GM23248 (cell line): ENCODE data around the gene SNX4. TPM values are rescaled to one million over a fixed set of nuclear protein-coding genes. Genes with fewer than 3 reads are reported as not detected.
A peak's percentile ranks its signal among the peaks of the same experiment; 100 is the strongest.

ENCODE experiments used
- DNase-seq: peaks from one replicate; pipeline ENCODE4 v3.0.0-alpha.2; 2015
- H2AFZ ChIP-seq: fragments of 200-600 bp; sonication (generic); 2 replicates; pipeline ENCODE4 v1.6.1; 2016; ENCODE audit warnings: antibody characterized with exemption
- H3F3A ChIP-seq: fragments of 200-600 bp; sonication (generic); 2 replicates; pipeline ENCODE4 v1.6.1; 2016; ENCODE audit warnings: mild to moderate bottlenecking, antibody characterized with exemption, mixed run types; ENCODE audit not compliant: insufficient read depth
- H3K27ac ChIP-seq: fragments of 200-600 bp; sonication (generic); 2 replicates; pipeline ENCODE4 v1.5.1; 2016; ENCODE audit warnings: mild to moderate bottlenecking
- H3K27me3 ChIP-seq: fragments of 200-600 bp; sonication (generic); replicated peaks from 2 replicates; pipeline ENCODE4 v1.6.1; 2016; ENCODE audit warnings: mild to moderate bottlenecking; ENCODE audit not compliant: insufficient read depth
- H3K36me3 ChIP-seq: fragments of 200-600 bp; sonication (generic); 2 replicates; pipeline ENCODE4 v1.6.1; 2016; ENCODE audit warnings: low read depth, mild to moderate bottlenecking
- H3K4me1 ChIP-seq: fragments of 200-600 bp; sonication (generic); 2 replicates; pipeline ENCODE4 v1.6.1; 2016; ENCODE audit warnings: mild to moderate bottlenecking; ENCODE audit not compliant: insufficient read depth
- H3K4me2 ChIP-seq: fragments of 200-600 bp; sonication (generic); one replicate; pipeline ENCODE4 v1.6.1; 2016; ENCODE audit warnings: mild to moderate bottlenecking; ENCODE audit not compliant: unreplicated experiment
- H3K4me3 ChIP-seq: fragments of 200-600 bp; sonication (generic); 2 replicates; pipeline ENCODE4 v1.5.1; 2016; ENCODE audit warnings: mild to moderate bottlenecking
- H3K79me2 ChIP-seq: fragments of 200-600 bp; sonication (generic); 2 replicates; pipeline ENCODE4 v1.6.1; 2016; ENCODE audit warnings: mild to moderate bottlenecking; ENCODE audit not compliant: insufficient read depth
- H3K9ac ChIP-seq: fragments of 200-600 bp; sonication (generic); 2 replicates; pipeline ENCODE4 v1.6.1; 2016; ENCODE audit warnings: mild to moderate bottlenecking
- H3K9me2 ChIP-seq: fragments of 200-600 bp; sonication (generic); 2 replicates; pipeline ENCODE4 v1.6.1; 2016; ENCODE audit warnings: mixed run types, mild to moderate bottlenecking, moderate library complexity; ENCODE audit not compliant: insufficient read depth
- H3K9me3 ChIP-seq: fragments of 200-600 bp; sonication (generic); one replicate; pipeline ENCODE4 v1.6.1; 2017; ENCODE audit warnings: low read depth
- H4K20me1 ChIP-seq: fragments of 200-600 bp; sonication (generic); 2 replicates; pipeline ENCODE4 v1.6.0; 2016; ENCODE audit not compliant: insufficient read depth
- EZH2 ChIP-seq: fragments of 200-600 bp; sonication (generic); IDR thresholded peaks from 2 replicates; pipeline ENCODE4 v1.6.1; 2018; ENCODE audit warnings: antibody characterized with exemption, mild to moderate bottlenecking; ENCODE audit not compliant: insufficient read depth, poor library complexity, severe bottlenecking
- EZH2phosphoT487 ChIP-seq: fragments of 200-600 bp; sonication (generic); IDR thresholded peaks from 2 replicates; pipeline ENCODE4 v1.6.1; 2018; ENCODE audit warnings: antibody characterized with exemption, moderate library complexity, mild to moderate bottlenecking, low read depth; ENCODE audit not compliant: insufficient read depth
- WGBS, 2 experiments: methylation state at CpG; one replicate each; pipeline ENCODE4 v1.1.6; 2015 to 2017; ENCODE audit warnings: low lambda C conversion rate in 2 of 2, low coverage in 1 of 2; ENCODE audit errors: missing lambda C conversion rate in 2 of 2; 5-methylcytosine and 5-hydroxymethylcytosine counted together
- in situ Hi-C: fragments of 300-500 bp; cut with MboI; formaldehyde crosslinking; loops from 2 replicates; pipeline ENCODE4 v1.15.0; 2020
- polyA plus RNA-seq: library from polyadenylated mRNA; unstranded; fragments of >200 nt; fragmentation: Nextera tagmentation; extraction: Ambion mirVana; gene quantifications from 2 replicates; pipeline ENCODE4 v1.2.1, GENCODE V29; 2016
- total RNA-seq: library from RNA; depleted of rRNA; stranded (reverse); fragments of >200 nt; shearing (Covaris generic); gene quantifications from 2 replicates; pipeline ENCODE4 v1.2.3, GENCODE V29; 2014

The SNX4 gene
- total and polyA plus RNA-seq, 2 experiments from 2014 or later, result 27.6 to 28.4 TPM

DNA sequence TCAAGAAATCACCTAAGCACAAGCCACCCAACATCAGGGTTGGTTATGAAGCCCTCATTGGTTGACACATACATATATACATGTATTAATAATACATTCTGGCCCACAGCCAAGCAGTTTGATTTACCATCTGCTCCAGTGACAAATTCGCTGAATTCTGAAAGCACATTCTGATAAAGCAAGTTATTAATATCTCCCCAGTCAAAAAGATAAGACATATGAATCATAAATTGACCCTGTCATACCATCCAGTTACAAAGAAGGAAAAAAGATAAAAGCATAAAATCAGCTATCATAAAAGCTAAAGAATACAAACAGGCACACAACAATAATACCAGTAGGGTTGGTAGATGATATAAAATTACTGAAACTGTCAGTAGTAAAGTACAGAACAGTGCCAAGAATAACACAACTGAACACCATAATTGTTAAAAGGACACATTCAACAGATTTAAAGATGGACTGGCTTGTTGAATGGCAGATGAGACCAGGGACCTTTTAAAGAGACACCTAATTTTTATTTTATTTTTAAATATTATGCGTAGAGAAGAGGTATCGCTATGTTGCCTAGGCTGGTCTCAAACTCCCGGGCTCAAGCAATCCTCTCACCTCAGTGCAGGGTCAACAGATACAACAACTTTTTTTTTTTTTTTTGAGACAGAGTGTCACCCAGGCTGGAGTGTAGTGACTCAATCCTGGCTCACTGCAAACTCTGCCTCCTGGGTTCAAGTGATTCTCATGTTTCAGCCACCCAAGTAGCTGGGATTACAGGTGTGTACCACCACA is 7.7 kb downstream of the SNX4 start:
- Histone ChIP-seq H3K9me3 (no peaks in the 10 kb centered on the region), H3K27ac (peak overlapping the region; percentile 63), H4K20me1 (no peaks in the 10 kb centered on the region), H3K9ac (no peak overlapping the region; the same call in 1 of the 2 replicates), H2AFZ (no peak overlapping the region), H3K9me2 (no peaks in the 10 kb centered on the region), H3K4me1 (peaks cover 20% of the 10 kb centered on the region), H3F3A (peaks cover 20% of the 10 kb centered on the region; the same call in 1 of the 2 replicates), H3K4me3 (0 out of 2 replicates have a peak overlapping the region, but pooled peaks have one; percentile 6), H3K79me2 (peaks cover 98% of the 10 kb centered on the region), H3K27me3 (no peaks in the 10 kb centered on the region), H3K4me2 (peak overlapping the region; percentile 54), H3K36me3 (peaks cover 24% of the 10 kb centered on the region)
- DNase-seq, result peak; percentile 58
- 59 to 62% methylated on average over 4 of the region's 4 CpGs for WGBS, 2 experiments
- in situ Hi-C loops, result no loop called here
- TF ChIP-seq EZH2, result no peak

DNA sequence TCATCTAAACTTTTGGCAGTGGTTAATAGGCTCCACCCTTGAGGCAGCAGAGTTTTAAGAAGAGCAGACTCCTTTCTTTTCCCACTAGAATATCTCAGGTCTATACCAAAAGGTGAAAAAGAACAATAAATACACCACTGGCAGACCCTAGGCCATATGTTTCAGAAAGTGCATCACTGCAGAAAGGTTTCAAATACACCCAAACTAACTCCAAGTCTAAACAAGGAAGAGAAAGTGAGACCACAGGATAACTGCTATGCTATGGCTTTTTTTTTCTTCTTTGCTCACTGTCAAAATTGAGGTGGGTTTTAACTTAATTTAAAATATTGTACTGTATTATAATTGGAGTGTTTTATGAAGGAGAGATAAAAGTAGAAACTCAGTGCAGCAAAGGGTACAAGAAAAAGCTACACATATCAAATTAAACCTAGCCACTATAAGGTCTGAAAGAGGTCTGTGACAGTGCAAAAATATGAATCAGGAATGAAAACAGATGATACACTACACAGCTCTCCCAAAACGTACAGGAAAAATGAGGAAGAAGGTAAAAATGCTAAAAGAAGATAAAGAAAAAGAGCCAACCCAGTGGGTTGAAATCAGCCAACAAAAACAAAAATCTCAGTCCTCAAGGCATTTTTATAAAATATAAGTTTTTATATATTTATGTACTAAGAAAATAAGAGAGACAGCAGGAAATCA is 8.4 kb downstream of the SNX4 start:
- Histone ChIP-seq H4K20me1 (no peaks in the 10 kb centered on the region), H3F3A (peaks cover 20% of the 10 kb centered on the region; the same call in 1 of the 2 replicates), H2AFZ (no peak overlapping the region), H3K9ac (peak overlapping the region; percentile 26), H3K27me3 (no peaks in the 10 kb centered on the region), H3K4me3 (0 out of 2 replicates have a peak overlapping the region, but pooled peaks have one; percentile 10), H3K36me3 (peaks cover 26% of the 10 kb centered on the region), H3K79me2 (peaks cover 98% of the 10 kb centered on the region), H3K27ac (peak overlapping the region; percentile 63), H3K9me2 (no peaks in the 10 kb centered on the region), H3K4me2 (peak overlapping the region; percentile 54), H3K9me3 (no peaks in the 10 kb centered on the region), H3K4me1 (peaks cover 20% of the 10 kb centered on the region)
- in situ Hi-C loops, result no loop called here
- peak; percentile 32 for DNase-seq
- WGBS, 2 experiments, result 0 to 3% methylated on average over 1 of the region's 1 CpG
- TF ChIP-seq EZH2 (no peak), EZH2phosphoT487 (no peak)

DNA sequence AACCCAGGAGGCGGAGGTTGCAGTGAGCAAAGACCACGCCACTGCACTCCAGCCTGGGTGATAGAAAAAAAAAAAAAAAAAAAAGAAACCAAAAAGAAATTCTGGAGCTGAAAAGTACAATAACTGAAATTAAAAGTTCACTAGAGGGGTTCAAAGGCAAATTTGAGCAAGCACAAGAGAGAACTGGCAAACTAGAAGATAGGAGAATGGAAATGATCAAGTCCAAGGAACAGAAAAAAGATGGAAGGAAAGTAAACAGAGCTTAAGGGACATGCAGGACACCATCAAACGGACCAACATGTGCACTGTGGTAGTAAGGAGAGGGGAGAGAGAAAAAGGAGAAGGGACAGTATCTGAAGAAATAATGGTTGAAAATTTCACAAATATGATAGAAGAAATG is 12.9 kb downstream of the SNX4 start:
- WGBS, 2 experiments, result 98 to 100% methylated on average over 3 of the region's 3 CpGs
- Histone ChIP-seq H3K9ac (no peak overlapping the region), H4K20me1 (no peaks in the 10 kb centered on the region), H3K9me2 (no peaks in the 10 kb centered on the region), H3K79me2 (peaks cover 92% of the 10 kb centered on the region), H3F3A (peaks cover 11% of the 10 kb centered on the region; the same call in 1 of the 2 replicates), H3K27me3 (no peaks in the 10 kb centered on the region), H3K4me1 (peaks cover 14% of the 10 kb centered on the region), H3K27ac (no peak overlapping the region), H3K4me2 (no peak overlapping the region), H2AFZ (no peak overlapping the region), H3K9me3 (no peaks in the 10 kb centered on the region), H3K36me3 (peaks cover 30% of the 10 kb centered on the region), H3K4me3 (no peak overlapping the region)
- in situ Hi-C loops, result no loop called here
- DNase-seq, result no peak
- TF ChIP-seq EZH2, result no peak
- TF ChIP-seq EZH2phosphoT487, result no peak

DNA sequence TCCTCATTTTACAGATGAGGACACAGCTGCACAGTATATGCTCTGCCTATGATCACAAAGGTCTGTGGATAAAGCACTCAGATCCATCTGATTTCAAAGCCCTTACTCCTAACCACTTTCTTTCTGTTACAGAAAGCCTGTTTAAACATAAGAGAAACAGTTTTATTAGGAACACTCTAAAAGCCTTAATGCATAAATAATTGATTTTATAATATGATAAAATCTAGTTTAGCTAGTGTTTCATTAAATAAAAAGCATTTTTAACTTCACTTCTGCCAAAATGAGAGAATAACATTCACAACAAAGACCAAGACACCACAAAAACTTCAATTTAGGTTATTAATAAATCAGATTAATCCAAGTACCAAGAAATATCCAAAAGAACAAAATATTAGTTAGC is 21.4 kb downstream of the SNX4 start:
- H3K4me2 ChIP-seq, result no peak overlapping the region

More for the DNA sequence above, 21.4 kb downstream of the SNX4 start:
- H3K9ac ChIP-seq, result no peak overlapping the region
- H3K36me3 ChIP-seq, result peaks cover 53% of the 10 kb centered on the region
- H3K4me1 ChIP-seq, result peaks cover 13% of the 10 kb centered on the region; the same call in 1 of the 2 replicates
- no peak overlapping the region for H3K4me3 ChIP-seq
- no peak for TF ChIP-seq EZH2
- TF ChIP-seq EZH2phosphoT487, result no peak
- H2AFZ ChIP-seq, result no peak overlapping the region
- peaks cover 44% of the 10 kb centered on the region for H3K79me2 ChIP-seq
- H4K20me1 ChIP-seq, result no peaks in the 10 kb centered on the region
- no peak for DNase-seq
- in situ Hi-C loops, result no loop called here
- H3K9me3 ChIP-seq, result no peaks in the 10 kb centered on the region
- H3K27me3 ChIP-seq, result no peaks in the 10 kb centered on the region
- no peaks in the 10 kb centered on the region for H3F3A ChIP-seq
- H3K9me2 ChIP-seq, result no peaks in the 10 kb centered on the region
- H3K27ac ChIP-seq, result no peak overlapping the region
